Lung (tissue), 12 donors: ENCODE results near the gene CTSE. TPM values are rescaled to one million over a fixed set of nuclear protein-coding genes. Genes with fewer than 3 reads are reported as not detected.

Experiments
- ATAC-seq: fragments of 200-7000 bp; cut with Tn5 transposase; one replicate; pipeline ENCODE4 v1.9.1; 2020; ENCODE audit warnings: moderate number of reproducible peaks; ENCODE audit not compliant: insufficient read depth, low FRiP score
- DNase-seq, 3 donors: peaks; one replicate each; pipeline ENCODE4 v3.0.0-alpha.2; 2013 to 2017
- H3K27ac ChIP-seq, 2 donors: one replicate each; pipeline ENCODE4 v1.5.1; 2013; ENCODE audit warnings: mild to moderate bottlenecking in 2 of 2, moderate library complexity in 2 of 2, control low read depth in 1 of 2, inconsistent platforms in 1 of 2, low read depth in 1 of 2, low read length in 1 of 2
- H3K27me3 ChIP-seq, 3 donors: one replicate each; pipeline ENCODE4 v1.5.1; 2013; ENCODE audit warnings: low read length in 2 of 3; ENCODE audit not compliant: control insufficient read depth in 3 of 3, insufficient read depth in 3 of 3
- H3K36me3 ChIP-seq, 4 donors: one replicate each; pipeline ENCODE4 v1.5.1; 2013; ENCODE audit warnings: low read length in 4 of 4, mild to moderate bottlenecking in 1 of 4, moderate library complexity in 1 of 4; ENCODE audit not compliant: control insufficient read depth in 4 of 4, insufficient read depth in 4 of 4
- H3K4me1 ChIP-seq, 5 donors: one replicate each; pipeline ENCODE4 v1.5.1; 2013; ENCODE audit warnings: low read length in 5 of 5, mild to moderate bottlenecking in 2 of 5, moderate library complexity in 1 of 5; ENCODE audit not compliant: control insufficient read depth in 5 of 5, insufficient read depth in 5 of 5
- H3K4me3 ChIP-seq: one replicate; pipeline ENCODE4 v1.5.1; 2013; ENCODE audit warnings: mild to moderate bottlenecking, control low read depth, moderate library complexity
- H3K9ac ChIP-seq, 2 donors: one replicate each; pipeline ENCODE4 v1.5.1; 2013; ENCODE audit warnings: low read length in 2 of 2, control low read depth in 1 of 2; ENCODE audit not compliant: insufficient read depth in 1 of 2
- H3K9me3 ChIP-seq, 4 donors: one replicate each; pipeline ENCODE4 v1.5.1; 2013; ENCODE audit warnings: low read length in 3 of 4, mild to moderate bottlenecking in 1 of 4, moderate library complexity in 1 of 4; ENCODE audit not compliant: control insufficient read depth in 4 of 4, insufficient read depth in 3 of 4
- CTCF ChIP-seq: IDR thresholded peaks from 2 replicates; pipeline ENCODE4 v1.5.1; 2012; ENCODE audit warnings: mild to moderate bottlenecking; ENCODE audit errors: control extremely low read depth, extremely low read depth
- WGBS, 2 donors: extraction: QIAGEN DNeasy Blood & Tissue Kit; methylation state at CpG; one replicate each; pipeline ENCODE4 v1.1.7; 2013; 5-methylcytosine and 5-hydroxymethylcytosine counted together
- polyA plus RNA-seq, 2 donors: library from polyadenylated mRNA; stranded (reverse); fragments of 200-250 nt; gene quantifications; one replicate each; pipeline ENCODE4 v1.2.1, GENCODE V29; 2013
- total RNA-seq, 2 donors: library from RNA; depleted of rRNA in 1 of 2; stranded (reverse); fragments of >200 nt in 1 of 2; gene quantifications; one replicate each; pipeline ENCODE4 v1.2.1, GENCODE V29; 2014 to 2021
- donor health status: control.
- donor health status: control.
- donor health status: Bipolar disorder and iron deficiency.
- donor health status: healthy.
- donor health status: DM: yes; HTN: yes; CAD: no.

The CTSE gene
- total and polyA plus RNA-seq, 4 donors, result 14.6 to 189 (median 95.7) TPM

- Histone ChIP-seq H3K27ac (no peak overlapping the region), H3K36me3 (no peaks in the 10 kb centered on the region), H3K4me3 (no peak overlapping the region), H3K9ac (no peak overlapping the region), H3K27me3 (no peaks in the 10 kb centered on the region), H3K9me3 (no peaks in the 10 kb centered on the region), H3K4me1 (peaks cover 0 to 3% (median 0%) of the 10 kb centered on the region in 5 donors)
- WGBS, 2 donors, result 77 to 83% methylated on average over 4 of the region's 4 CpGs
- no peak for TF ChIP-seq CTCF
- ATAC-seq (no peak), DNase-seq (no peak)
Observed at GRCh38 chr1:206030191-206030590, 6.5 kb upstream of the CTSE start.

GRCh38 chr1:206029484-206029883 lies 5.8 kb upstream of the CTSE start:
- Histone ChIP-seq H3K27ac (no peak overlapping the region), H3K4me3 (no peak overlapping the region), H3K36me3 (no peaks in the 10 kb centered on the region), H3K9me3 (no peaks in the 10 kb centered on the region), H3K27me3 (no peaks in the 10 kb centered on the region), H3K9ac (no peak overlapping the region), H3K4me1 (peaks cover 0 to 3% (median 0%) of the 10 kb centered on the region in 5 donors)
- DNase-seq, result peak in 2 of 3 donors; percentile 31 to 49
- TF ChIP-seq CTCF, result no peak
- 34 to 38% methylated on average over 4 of the region's 4 CpGs for WGBS, 2 donors
- ATAC-seq, result no peak

- H3K27me3 ChIP-seq, result no peaks in the 10 kb centered on the region
- DNase-seq (no peak), ATAC-seq (peak; percentile 45)
- peaks cover 0 to 5% (median 0%) of the 10 kb centered on the region in 5 donors for H3K4me1 ChIP-seq
- H3K36me3 ChIP-seq, result no peaks in the 10 kb centered on the region
- no peaks in the 10 kb centered on the region for H3K9me3 ChIP-seq
- no peak overlapping the region for H3K4me3 ChIP-seq
- WGBS, 2 donors, result 66 to 85% methylated on average over 3 of the region's 3 CpGs
- no peak overlapping the region for H3K9ac ChIP-seq
- no peak for TF ChIP-seq CTCF
- peak overlapping the region in 1 of 2 donors; percentile 32 for H3K27ac ChIP-seq
Observed at GRCh38 chr1:206025283-206025820, 1.7 kb upstream of the CTSE start.

GRCh38 chr1:206022766-206023165 lies 929 bp downstream of the CTSE start:
- Histone ChIP-seq H3K9ac (no peak overlapping the region), H3K4me3 (no peak overlapping the region), H3K27me3 (no peaks in the 10 kb centered on the region), H3K27ac (no peak overlapping the region), H3K36me3 (no peaks in the 10 kb centered on the region), H3K4me1 (peaks cover 0 to 5% (median 0%) of the 10 kb centered on the region in 5 donors), H3K9me3 (no peaks in the 10 kb centered on the region)
- ATAC-seq (no peak), DNase-seq (no peak)
- no peak for TF ChIP-seq CTCF
- WGBS, 2 donors, result 88 to 95% methylated on average over 7 of the region's 7 CpGs
